GM19467 (cell line): ENCODE measurements around the gene SLC22A31.
"Not testable (repeated sequence)": the region's sequence is repeated elsewhere in the genome, so short reads cannot be mapped to it uniquely, and the experiment has no call there.

Experiments used
- ATAC-seq: cut with Tn5 transposase; IDR thresholded peaks from one replicate; pipeline ENCODE4 v1.9.1; 2021; ENCODE audit warnings: mild to moderate bottlenecking, moderate library complexity; ENCODE audit not compliant: unreplicated experiment

The SLC22A31 gene

DNA sequence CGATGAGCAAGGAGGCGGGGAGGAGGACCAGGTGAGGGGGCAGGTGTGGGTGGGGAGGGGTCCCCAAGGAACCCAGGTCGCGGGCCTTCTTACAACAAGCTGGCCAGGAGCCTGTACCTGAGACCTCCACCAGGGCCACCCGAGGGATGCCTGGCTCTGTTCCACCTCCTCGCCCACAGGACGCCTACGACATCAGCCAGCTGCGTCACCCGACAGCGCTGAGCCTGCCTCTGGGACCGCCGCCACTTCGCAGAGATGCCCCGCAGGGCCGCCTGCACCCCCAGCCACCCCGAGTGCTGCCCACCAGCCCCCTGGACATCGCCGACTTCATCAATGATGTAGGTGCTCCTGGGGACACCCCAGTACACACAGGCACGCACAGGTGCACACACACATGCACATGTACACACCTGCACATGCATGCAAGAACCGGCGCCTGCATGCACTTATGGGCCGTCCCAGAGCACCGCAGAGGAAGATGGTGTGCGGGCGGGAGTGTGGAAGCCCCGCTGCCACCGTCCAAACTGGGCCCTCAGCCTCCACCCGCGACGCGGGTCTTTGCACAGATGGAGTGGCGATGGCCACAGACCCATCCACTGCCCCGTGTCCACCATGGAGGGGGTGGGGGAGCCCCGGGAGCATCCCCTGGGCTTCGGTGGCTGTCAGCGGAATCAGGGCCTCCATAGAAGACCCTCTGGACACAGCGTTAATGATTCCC, 6.6 kb downstream of the SLC22A31 start:
- ATAC-seq: no peak

DNA sequence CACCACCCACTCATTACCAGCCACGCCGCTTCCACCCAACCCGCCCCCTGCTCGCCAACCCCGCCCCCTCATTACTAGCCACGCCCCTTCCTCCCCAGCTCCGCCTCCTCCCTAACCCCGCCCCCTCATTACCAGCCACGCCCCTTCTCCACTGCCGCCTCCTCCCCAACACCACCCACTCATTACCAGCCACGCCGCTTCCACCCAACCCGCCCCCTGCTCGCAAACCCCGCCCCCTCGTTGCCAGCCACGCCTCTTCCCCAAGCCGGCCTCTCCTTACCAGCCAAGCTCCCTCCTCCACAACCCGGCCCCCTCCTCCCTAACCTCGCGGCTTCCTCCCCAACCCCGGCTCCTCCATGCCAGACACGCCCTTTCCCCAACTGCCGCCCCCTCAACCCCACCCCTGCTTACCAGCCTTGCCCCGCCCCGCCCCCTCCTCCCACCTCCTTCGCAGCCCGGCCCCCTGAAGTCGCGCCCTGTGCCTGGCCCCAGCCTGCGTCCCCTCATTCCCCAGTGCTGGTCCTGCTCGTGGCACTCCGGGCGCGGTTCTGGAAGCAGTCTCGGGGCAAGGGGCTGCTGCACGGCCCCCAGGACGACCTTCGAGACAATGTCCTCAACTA, 7.3 kb downstream of the SLC22A31 start:
- no peak for ATAC-seq

GRCh38 chr16:89192186-89192955, 8.0 kb downstream of the SLC22A31 start:
- not testable (repeated sequence) for ATAC-seq

DNA sequence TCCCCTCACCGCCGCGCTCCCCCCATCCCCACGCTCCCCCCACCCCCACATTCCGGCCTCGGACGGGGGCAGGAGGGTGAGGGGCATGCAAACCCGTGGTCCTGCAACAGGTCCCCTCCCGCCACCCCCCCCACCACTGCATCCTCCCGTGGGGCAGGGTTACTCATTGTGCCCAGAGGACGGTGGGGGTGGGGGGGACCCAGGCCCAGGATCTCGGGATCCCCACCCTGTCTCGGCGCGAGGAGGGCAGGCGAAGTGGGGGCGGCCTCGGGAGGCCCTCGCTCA, 8.5 kb downstream of the SLC22A31 start:
- no peak for ATAC-seq

- no peak for ATAC-seq
Observed at GRCh38 chr16:89191033-89191900, 9.1 kb downstream of the SLC22A31 start.

DNA sequence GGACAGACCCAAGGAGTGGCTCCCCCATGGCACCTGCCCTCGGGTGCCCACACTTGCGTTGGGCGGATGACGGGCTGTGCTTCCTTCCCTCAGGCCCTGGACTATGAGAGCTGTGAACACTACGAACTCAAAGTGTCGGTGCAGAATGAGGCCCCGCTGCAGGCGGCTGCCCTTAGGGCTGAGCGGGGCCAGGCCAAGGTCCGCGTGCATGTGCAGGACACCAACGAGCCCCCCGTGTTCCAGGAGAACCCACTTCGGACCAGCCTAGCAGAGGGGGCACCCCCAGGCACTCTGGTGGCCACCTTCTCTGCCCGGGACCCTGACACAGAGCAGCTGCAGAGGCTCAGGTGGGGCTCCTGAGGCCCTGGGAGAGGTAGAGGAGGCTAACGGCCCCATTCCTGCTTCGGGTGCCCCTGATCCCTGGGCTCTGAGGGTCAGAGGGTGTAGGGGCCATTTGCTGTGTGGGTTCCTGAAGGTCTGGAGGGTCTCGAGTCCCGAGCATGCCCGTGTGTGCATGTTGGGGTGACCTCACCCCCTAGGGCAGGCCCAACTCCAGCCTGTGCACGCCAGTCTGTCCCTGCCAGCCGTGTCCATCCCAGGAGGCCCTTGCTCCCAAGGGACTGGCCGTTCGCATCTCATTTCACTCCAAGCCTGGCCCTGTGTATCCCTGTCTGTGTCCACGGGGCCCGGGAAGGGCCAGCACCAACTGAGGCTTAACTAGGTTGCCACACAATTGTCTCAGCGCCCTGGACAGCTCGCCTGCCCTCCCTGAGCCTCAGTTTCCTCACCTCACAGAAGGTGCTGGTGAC, 10.0 kb downstream of the SLC22A31 start:
- no peak for ATAC-seq

DNA sequence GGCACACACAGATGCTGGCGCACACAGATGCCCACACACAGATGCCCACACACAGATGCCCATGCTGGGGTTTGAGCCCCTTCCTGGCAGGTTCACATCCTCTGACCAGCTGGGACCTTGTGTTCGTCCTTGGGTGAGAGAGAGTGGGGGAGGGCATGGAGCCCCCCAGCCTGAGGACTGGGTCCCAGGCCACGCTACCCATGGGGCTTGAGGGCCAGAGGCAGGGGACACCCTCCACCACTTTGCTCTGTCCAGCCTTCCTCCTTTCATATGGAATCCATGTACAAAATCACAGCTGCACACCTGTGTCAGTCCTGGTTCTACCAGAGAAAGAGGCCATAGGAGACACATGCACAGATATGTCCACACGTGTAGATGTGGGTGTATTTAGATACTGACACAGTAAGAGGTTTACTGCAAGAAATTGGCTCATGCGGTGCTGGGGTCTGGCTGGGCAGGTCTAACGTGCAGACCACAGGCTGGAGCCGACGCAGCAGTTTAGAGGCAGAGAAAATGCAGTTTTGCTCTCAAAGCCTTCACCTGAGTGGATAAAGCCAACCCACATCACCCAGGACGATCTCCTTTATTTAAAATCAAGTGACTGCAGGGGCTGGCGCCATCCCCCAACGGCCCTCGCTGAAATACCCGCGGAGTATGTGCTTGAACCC, 10.8 kb downstream of the SLC22A31 start:
- no peak for ATAC-seq

DNA sequence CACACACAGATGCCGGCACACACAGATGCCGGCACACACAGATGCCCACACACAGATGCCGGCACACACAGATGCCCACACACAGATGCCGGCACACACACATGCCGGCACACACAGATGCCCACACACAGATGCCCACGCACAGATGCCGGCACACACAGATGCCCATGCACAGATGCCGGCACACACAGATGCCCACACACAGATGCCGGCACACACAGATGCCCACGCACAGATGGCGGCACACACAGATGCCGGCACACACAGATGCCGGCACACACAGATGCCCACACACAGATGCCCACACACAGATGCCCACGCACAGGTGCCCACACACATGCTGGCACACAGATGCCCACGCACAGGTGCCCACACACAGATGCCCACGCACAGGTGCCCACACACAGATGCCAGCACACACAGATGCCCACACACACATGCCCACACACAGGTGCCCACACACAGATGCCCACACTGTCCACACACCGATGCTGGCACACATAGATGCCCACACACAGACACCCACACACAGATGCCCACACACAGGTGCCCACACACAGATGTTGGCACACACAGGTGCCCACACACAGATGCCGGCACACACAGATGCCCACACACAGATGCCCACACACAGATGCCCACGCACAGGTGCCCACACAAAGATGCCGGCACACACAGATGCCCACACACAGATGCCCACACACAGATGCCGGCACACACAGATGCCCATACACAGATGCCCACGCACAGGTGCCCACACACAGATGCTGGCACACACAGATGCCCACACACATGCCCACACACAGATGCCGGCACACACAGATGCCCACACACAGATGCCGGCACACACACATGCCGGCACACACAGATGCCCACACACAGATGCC, 11.6 kb downstream of the SLC22A31 start:
- ATAC-seq: not testable (repeated sequence)

- ATAC-seq: no peak
Observed at GRCh38 chr16:89187770-89188392, 12.5 kb downstream of the SLC22A31 start.

DNA sequence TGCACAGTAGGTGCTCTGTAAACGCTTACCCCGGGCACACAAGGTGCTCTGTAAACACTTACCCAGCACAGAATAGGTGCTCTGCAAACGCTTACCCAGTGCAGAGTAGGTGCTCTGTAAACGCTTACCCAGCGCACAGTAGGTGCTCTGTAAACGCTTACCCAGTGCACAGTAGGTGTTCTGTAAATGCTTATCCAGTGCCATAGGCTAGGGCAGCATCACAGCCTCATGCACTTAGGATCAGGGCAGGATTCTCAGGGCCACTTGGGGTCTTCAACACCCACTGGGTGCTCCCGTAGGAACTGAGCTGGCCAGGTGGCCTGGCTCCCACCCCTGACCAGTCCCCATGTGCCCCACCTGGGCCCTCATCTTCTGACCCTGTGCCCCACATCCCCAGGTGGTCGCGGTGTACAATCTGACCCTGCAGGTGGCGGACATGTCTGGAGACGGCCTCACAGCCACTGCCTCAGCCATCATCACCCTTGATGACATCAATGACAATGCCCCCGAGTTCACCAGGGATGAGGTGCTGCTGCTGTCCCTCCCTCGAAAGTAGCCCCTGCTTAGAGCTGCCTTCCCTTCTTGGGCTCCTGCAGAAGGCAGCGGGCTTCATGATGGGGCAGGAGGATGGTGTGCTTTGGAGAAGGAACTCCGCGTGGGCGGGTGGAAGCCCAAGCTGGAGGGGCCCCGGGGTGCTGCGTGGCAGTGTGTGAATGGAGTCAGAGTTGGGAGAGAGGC, 13.1 kb downstream of the SLC22A31 start:
- no peak for ATAC-seq

DNA sequence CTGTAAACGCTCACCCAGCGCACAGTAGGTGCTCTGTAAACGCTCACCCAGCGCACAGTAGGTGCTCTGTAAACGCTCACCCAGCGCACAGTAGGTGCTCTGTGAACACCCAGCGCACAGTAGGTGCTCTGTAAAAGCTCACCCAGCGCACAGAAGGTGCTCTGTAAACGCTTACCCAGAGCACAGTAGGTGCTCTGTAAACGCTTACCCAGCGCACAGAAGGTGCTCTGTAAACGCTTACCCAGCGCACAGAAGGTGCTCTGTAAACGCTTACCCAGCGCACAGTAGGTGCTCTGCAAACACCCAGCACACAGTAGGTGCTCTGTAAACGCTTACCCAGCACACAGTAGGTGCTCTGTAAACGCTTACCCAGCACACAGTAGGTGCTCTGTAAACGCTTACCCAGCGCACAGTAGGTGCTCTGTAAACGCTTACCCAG, 13.7 kb downstream of the SLC22A31 start:
- ATAC-seq: not testable (repeated sequence)

GRCh38 chr16:89185887-89186592, 14.3 kb downstream of the SLC22A31 start:
- ATAC-seq: not testable (repeated sequence)

DNA sequence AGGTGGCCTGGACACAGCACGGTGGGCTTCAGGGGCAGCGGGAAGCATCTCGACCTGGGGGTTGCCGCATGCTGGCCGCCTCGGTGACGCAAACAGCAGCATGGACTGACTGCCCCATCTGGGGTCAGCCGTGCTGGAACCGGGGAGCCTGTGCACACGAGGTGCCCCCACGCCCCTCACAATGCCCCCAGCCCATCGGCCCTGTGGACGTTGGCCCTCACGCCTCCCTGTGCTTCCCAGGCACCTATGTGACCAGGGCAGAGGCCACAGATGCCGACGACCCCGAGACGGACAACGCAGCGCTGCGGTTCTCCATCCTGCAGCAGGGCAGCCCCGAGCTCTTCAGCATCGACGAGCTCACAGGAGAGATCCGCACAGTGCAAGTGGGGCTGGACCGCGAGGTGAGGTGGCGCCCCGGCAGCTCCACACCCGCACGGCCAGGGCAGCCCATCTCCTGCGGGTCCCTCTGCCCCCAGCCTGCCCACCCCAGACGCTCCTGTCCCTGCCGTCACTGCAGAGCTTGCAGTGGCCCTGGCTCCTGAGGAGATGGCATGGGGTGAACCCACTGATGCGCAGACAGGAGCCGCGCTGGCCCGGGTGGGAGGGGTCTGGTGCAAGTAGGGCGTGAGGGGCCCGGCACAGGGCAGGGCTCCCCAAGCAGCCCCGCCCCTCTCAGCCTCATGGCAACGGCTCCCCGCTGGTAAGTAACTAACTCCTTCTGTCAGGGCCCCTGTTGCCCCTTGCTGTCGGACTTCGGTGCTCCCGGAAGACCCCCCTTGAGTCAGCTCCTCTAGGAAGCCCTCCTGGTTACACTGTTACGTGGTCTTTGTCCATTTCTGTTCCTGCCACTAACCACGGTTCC, 15.2 kb downstream of the SLC22A31 start:
- no peak for ATAC-seq

GRCh38 chr16:89184677-89184932, 15.7 kb downstream of the SLC22A31 start:
- no peak for ATAC-seq

DNA sequence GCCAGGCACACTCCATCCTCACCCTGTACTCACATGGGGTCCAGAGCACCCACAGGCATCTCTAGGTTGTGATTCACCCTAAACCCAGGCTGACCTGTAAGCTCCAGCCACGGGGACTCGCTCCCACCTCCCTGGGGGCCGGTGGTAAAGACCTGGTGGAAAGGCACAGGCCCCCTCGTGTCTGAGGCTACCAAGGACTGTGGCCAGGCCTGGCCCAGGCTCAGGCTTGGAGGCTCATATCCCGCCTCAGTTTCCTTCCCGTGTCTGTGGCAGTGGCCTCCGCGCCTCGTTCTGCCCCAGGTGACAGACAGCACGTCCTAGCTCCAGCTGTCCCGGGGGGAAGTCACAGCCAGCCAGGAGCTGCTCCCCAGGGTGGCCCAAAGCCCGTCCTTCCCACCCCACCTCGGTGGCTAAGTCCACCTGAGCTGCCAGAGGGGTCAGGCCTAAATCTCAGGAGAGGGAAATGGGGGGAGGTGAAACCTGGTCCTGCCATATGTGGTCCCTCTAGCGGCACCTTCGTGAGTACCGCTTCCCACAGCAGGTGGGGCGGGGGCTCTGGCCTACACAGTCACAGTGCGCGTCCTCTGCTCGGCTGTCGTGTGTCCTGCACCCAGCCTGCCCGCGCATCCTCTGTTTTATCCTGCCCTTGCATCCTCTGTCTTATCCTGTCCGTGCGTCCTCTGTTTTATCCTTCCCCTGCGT, 16.2 kb downstream of the SLC22A31 start:
- no peak for ATAC-seq

DNA sequence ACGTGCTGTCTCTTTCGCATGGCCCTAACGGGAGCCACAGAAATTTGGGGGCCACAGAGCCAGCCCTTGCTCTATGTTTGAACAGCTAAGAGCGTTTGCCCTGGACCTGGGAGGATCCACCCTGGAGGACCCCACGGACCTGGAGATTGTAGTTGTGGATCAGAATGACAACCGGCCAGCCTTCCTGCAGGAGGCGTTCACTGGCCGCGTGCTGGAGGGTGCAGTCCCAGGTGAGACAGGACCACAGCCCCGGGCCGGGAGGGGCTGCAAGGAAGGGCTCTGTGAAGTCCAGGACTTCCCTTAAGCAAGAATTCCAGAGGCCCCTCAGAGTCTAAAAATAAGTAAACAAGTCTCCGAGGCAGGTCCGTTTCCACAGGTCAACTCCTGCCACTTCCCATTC, 16.9 kb downstream of the SLC22A31 start:
- ATAC-seq: no peak
